Skin epidermis (tissue), 12 donors: ENCODE data around the gene BCAS3.

Source experiments
- H3K27ac ChIP-seq, 21 experiments: fragments of 200-600 bp; sonication (generic) in 11 of 21; one replicate each; pipeline ENCODE4 v1.5.0; 2020; ENCODE audit warnings: mild to moderate bottlenecking in 3 of 21, inconsistent platforms in 2 of 21, moderate library complexity in 2 of 21
- H3K4me3 ChIP-seq, 7 experiments: fragments of 200-600 bp; sonication (generic) in 2 of 7; one replicate each; pipeline ENCODE4 v1.5.0; 2020; ENCODE audit warnings: inconsistent platforms in 2 of 7, mild to moderate bottlenecking in 2 of 7, moderate library complexity in 1 of 7

The BCAS3 gene

DNA sequence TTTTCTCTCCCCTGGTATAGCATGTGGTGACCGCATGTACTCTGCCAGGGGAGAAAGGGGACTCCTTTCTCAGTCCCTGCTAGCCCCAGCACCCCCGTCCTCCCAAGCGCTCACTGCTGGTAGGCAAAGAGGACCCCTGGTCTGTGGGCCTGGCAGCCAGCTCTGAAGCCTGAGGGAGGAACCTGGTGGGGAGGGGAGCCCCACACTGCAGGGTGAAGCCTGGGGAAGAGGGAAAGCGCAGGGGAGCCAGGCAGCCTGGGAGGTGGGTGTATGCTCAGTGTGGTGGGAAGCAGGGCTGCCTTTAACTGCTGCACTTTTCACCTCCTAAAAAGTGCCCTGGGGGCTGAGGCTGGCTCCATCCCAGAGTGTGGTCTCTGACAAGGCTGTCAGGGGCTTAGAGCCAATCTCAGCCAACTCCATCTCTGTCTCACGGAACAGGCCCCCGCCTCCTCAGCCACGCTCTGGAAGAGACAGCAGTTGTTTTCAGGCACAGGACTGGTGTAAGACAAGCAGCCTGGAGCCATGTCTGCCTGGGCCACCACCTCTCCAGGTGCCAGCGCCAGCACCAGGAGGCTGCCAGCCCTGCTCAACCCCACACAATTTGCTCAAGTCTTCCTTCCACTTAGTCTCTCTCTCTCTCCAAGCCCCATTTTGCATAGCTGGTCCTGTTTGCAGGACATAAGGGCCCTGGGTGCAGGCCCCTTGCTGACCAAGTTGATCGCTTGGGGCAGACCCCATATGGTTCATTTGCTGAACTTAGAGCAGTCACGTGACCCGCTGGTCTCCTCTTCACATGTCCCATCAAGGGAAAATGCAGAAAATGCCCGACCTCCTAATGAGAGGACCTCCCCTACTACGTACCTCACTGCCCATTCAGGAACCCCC is 707.3 kb downstream of the BCAS3 start:
- peak overlapping the region in 2 of 21 experiments; percentile 40 to 44 for H3K27ac ChIP-seq
- H3K4me3 ChIP-seq, result no peak overlapping the region

DNA sequence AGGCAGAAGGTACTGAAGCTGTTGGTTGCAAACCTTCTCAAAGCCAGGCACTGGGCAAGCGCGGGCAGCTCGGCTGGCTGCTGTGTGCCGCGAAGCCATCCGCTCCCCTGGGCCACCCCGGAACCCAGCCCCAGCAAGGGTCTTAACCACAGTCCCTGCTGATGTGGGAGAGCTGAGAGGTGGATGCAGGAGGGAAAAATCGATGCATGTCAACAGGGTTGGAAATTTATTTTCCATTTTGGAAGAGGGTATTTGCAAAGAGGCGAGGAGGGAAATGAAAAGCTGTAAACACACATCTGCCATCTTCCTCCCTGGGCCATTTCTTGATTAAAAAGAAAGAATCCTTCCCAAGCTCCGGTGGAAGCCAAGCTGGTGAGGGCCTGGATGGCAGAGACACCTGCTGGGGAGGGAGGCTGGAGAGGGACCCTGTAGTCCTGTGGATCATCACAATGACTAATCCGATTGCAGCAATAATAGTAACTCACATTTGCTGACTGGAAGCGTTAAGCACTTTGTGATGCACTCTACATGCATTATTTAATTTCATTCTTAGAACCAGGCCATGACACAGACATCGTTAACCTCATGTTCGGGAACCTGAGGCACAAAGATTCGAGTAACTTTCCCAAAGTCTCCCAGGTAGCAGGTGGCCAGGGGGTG is 708.1 kb downstream of the BCAS3 start:
- Histone ChIP-seq H3K27ac (no peak overlapping the region), H3K4me3 (no peak overlapping the region)

DNA sequence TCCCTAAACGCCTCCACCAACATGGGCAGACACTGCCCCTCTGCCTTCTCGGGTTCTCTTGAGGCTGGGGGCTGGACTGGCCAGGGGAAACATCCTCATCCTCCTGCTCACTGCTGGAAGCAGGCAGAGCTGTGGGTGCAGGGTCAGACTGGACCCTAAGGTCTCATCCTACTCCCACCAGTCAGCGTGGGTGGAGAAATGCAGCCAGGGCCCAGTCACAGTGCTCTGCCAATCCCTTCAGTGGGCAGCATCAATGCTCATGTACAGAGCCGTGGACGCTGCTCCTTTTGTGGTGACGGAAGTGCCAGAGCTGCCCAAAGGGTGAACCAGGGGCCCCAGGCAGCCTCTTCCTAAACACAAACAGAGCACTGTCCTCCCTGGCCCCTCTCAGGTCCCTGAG is 708.6 kb downstream of the BCAS3 start:
- Histone ChIP-seq H3K4me3 (no peak overlapping the region), H3K27ac (no peak overlapping the region)

DNA sequence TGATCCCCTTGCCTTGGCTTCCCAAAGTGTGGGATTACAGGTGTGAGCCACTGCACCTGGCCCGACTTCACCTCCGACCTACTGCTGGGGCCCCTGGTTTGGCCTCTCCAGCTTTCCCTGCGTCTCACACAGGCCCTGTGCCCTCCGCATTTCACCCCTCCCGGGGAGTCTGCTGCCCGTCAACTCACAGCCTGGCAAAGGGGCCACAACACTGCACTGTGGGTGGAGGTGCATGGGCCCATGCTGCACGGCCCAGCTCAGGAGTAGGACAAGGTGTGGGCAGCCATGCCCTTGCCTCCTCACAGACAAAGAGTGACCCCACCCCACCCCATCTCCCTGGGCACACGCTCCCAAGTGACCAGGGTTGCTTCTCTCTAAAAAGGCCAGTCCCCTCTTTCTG is 709.4 kb downstream of the BCAS3 start:
- no peak overlapping the region for H3K27ac ChIP-seq
- no peak overlapping the region for H3K4me3 ChIP-seq

DNA sequence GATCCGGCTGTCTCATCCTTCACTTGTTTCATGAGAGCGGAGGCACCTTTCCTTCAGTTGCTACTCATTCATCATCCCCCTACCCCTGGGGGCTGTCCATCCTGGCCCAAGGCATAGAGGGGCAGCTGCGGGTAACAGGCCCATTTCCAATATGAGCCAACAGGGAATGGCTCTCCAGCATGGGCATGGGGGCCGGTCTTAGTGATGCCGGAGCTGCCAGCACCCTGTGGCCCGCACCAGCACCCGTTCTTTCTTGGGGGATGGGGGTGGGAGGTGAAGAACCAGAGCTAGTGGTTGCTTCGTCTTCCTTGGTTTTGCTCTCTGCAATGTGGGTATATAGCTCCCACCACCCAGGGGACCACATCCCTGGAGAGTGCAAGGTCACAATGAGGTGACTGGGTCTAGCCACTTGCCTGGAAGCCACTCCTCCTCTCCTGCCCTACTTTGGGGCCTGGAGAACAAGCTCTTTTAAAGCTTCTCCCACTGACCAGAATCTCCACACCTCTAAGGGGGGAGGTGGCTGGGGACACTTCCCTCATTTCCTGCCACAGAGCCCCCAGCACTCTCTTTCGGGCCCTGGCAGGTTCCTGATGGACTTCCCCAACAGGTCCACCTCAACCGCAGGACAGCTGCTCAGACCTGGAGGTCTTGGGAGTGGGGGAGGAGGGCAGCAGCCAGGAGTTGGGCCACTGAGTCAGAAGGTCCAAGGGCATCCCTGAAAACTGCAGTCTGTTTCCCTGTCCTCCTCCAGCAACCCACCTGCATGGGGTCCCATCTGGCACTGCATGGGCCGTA is 710.1 kb downstream of the BCAS3 start:
- H3K4me3 ChIP-seq, result no peak overlapping the region
- H3K27ac ChIP-seq, result no peak overlapping the region

DNA sequence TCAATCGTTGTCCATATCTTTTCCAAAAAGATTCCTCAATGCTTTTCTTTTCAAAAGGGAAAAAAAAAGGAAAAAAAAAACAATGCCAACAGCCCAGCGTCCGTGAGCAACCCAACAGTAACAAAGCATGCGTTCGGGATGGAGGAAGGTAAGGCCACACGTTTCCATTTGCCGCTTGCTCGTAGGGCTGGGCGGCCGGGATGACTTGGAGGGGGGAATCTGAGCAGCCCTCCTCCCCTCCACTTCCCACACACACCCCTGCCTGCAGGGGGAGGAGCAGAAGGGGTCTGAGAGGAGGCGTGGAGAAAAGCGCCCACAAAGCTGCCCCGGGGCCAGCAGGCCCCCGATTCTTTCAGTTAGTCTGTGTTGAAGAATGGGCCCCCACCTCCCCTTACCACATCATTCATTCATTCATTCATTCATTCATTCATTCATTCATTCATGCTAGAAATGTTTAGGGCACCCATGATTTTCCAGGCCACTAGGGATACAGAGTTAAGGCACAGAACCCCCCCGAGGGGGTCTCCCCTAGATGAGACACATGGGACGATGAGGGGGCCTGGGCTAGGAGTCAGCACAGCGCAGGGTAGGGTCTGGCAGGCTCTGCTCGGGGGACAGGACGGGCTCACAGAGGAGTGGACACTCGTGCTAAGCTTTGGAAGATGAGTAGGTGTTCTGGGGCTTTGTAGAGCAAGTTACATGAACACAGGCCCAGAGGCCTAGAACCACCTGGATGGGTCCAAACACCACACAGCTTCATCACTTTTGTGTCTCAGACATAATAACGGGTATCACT is 711.1 kb downstream of the BCAS3 start:
- Histone ChIP-seq H3K27ac (no peak overlapping the region), H3K4me3 (no peak overlapping the region)

DNA sequence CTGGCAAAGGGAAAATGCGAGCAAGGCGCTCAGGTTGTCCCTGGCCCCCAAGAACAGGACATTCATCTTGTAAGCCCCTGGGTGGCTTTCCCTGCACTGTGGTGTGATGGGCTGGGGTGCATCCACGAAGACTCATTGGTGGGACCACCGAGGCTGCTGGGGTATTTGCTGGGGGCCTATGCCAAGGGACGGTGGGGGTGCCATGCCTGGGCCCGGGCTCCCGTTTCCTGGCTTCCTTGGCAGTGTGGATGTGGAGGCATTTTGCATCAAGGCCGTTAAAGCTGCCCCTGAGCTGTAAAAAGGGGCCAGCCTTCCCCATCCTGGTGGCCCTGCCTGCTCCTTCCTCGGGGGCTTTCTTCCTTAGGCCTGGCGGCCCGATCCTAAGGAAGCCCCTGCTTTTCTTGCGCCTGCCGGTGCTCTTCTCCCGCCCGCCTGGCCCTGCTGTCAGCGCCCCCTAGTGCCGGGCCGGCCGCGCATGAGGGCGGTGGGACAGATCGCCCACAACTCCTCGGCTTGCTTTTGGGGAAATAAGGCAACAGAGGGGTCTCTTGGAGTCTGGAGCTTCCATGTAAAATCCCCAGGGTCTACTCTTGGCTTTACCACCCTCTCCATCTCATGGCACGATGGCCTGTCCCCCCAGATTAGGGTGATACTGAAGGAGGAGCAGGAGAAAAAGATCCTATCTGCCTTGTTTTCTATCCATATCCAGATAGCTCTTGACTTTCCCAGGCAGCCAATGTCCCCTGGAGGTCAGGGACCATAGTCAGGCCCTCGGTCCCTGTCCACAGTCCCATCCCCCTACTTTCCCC is 712.2 kb downstream of the BCAS3 start:
- Histone ChIP-seq H3K4me3 (no peak overlapping the region), H3K27ac (peak overlapping the region in 2 of 21 experiments; percentile 1 to 30)

DNA sequence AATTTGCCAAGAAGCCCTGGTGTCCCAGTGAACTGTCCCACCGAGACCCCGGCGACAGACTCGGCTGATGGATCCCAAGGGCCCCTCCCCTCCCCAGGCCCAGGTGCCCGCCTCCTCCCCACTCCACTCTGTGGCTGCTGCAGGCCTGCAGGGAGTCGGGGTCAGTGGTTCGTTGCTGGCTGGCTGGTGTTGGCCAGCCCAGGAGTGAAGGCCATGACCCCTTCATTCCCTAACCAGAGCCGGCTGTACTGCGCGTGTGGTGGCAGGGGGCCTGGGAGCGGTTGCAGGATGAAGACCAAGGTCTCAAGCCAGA is 712.8 kb downstream of the BCAS3 start:
- Histone ChIP-seq H3K4me3 (no peak overlapping the region), H3K27ac (peak overlapping the region in 1 of 21 experiments; percentile 1)

DNA sequence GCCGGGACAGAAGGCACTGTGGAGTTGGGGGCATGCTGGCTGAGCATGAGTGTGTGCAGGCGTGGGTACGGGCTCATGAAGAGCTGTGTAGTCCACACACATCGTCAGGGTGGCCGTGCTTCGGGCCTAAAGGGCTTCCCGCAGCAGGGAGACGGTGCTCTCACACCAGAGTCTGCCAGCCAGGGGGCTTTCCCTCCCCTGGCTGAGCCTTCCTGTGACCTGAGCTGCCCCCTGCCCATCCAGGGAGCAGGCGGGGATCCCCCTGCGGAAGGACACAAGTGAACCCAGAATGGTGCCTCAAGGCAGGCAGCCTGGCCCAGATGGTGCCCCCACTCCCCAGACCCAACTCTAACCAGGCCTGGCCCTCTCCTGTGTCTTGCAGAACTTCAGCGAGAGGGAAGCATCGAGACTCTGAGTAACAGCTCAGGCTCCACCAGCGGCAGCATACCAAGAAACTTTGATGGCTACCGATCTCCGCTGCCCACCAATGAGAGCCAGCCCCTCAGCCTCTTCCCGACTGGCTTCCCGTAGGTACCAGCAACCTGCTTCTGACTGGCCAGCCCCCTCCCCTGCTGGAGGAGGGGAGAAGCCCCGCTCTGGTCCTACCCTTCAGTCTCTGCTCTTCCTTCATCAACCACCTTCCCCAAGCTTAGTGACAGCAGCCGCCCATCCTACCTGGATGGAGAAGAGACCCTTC is 714.1 kb downstream of the BCAS3 start:
- Histone ChIP-seq H3K27ac (no peak overlapping the region), H3K4me3 (no peak overlapping the region)

DNA sequence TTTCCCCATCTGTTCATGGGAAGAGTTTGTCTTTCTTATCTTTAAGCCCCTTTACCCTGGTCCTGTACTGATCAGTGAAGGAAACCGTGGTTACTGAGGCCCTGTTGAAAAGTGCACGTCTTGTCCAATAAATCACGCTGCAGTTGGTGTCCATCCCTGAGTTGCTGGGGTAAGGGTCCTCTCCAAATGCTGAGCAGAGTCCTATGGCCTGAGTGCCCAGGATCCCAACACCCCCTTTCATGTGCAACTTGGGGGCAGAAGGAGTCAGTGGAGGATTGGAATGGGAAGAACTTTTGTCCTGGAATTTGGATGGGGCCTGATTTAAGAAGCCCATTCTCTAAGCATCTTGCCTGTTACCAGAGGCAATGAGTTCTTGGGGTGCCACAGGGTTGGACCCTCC is 715.0 kb downstream of the BCAS3 start:
- Histone ChIP-seq H3K27ac (no peak overlapping the region), H3K4me3 (no peak overlapping the region)

DNA sequence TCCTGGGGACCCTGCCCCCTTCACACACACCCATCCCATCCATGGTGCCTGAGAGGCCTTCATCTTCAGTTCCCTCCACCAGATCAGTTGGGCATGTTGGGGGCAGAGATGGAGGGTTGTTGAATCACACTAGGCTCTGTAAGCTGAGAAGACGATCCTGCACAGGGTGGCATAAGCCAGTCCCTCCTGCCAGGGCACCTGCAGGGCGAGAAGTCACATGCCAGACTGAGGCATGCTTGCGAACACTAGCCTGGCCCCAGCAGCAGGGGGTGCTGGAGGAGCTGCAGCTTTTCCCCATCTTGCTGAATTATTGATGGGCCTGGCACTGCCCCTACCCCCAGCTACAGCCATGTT is 715.9 kb downstream of the BCAS3 start:
- no peak overlapping the region for H3K27ac ChIP-seq
- no peak overlapping the region for H3K4me3 ChIP-seq

DNA sequence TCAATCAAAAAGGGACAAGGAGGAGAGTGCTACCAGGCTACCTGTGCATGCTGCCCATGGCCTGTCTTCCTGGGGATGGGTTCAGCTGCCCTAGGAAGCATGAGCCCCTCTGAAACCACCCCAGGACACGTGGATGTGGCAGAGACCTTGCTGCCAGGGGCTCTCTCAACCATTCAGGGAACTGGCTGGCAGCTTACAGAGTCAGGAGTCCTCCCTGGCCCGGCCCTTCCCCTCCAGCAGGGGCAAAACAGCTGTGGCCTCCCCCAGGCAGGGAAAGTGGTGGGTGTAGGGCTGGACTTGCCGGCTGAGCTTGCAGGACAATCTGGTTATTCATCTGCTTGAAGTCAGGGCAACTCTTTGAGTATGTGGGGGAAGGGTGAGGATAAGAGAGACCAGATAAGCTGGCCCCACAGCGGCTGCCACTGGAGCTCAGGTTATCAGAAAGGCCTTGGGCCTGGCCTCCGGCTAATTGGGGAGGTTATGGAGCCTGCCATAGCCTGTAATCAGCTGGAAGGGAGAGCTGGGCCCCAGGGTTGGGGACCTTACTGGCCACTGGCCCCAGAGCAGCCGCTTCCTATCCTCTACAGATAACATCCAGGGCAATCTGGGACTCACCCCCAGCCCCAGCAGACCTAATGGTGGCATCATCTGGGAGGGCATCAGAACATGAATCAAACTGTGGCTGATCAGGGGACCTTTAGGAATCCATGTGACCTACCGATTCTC is 716.4 kb downstream of the BCAS3 start:
- Histone ChIP-seq H3K27ac (peak overlapping the region in 2 of 21 experiments; percentile 7 to 30), H3K4me3 (no peak overlapping the region)

DNA sequence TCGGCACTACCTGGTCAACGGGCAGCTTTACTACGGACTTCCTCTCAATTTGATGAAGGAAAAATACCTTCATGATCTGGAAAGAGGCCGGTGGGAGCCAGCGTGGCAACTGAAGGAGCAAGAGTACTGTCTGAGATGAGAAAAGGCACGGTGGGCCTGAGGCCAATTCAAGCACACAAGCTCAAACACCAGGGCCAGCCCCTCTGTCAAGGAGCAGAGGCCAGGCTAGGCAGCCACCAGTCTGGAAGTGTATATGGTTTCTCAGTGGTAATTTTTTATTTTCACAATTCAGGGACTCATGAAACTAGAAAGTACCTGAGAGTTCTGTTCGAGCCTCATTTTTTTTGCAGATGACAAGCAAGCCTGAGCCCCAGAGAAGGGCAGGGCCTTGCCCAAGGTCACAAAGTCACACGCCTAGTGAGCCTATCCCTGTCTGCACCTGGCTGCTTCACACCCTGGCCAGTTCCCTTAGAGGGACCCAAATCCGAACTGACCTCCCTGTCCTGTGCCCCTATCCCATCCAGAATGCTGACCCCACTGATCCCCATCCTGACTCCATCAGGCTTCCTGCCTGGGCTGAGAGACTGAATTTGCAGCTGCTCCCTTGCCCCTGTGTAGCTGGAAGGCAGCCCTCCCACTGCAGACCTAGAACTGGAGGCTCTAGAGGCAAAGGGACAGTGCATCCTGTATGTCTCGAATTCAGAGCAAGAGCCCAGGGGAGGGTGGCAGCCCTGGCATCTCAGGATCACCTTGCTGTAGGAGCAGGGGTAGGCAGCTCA is 717.2 kb downstream of the BCAS3 start:
- Histone ChIP-seq H3K27ac (peak overlapping the region in 1 of 21 experiments; percentile 30), H3K4me3 (no peak overlapping the region)

DNA sequence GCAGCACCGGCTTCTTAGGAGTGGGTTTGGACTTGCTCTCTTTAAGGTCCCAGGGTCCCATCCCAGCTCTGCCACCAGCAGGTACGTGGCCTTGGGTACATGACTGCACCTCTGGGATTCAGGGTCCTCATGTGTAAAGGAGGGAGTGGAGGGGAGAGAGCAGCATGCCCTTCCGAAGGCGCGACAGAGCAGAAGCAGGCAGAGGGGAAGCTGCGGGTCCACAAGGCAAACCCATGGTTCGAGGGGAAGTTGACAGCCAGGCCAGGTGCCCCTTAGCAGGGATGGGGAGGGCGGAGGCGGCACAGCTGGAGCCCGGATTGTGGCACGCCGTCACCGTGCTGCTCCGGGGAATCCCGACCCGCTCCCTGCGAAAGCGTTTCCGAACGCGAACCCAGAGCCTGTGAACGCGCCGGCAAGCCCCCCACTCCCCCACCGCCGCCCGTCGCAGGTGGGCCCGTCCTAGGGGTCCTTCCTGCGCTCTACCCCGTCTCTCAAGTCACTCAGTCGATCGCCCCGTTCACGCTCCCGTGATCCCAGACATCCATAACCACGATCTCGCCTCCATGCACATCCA is 717.8 kb downstream of the BCAS3 start:
- Histone ChIP-seq H3K4me3 (no peak overlapping the region), H3K27ac (peak overlapping the region in 4 of 21 experiments; percentile 22 to 79 (median 49))

DNA sequence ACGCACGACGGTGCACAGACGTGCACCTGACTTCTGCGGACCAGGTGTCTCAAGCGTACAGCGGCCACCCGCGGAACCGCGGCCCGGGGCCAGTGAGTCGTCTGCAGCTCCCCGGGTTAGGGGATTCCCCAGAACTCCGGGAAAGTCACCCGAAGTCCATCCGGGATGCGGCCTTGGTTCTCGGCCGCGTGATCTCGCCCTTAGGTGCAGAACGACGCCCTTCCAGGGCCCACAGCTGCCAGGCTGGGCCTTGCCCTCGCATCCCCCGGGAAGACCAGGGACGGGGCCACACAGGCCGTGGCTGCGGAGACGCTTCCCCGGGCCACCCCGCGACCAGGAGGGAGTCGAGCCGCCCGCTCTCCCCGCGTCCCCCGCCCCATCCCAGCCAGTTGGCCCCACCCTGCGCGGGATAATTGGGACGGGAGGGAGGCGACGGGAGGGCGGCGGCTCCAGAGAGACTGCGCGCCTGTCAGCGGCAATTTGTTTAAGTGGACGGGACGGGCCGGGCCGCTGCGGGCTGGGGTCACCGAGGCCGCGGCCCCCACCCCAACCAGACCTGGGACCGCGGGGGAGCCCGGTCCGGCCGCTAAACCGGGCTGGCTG is 718.4 kb downstream of the BCAS3 start:
- Histone ChIP-seq H3K4me3 (peak overlapping the region in 3 of 7 experiments; percentile 3 to 54 (median 25)), H3K27ac (peak overlapping the region in 11 of 21 experiments; percentile 1 to 79 (median 57))

DNA sequence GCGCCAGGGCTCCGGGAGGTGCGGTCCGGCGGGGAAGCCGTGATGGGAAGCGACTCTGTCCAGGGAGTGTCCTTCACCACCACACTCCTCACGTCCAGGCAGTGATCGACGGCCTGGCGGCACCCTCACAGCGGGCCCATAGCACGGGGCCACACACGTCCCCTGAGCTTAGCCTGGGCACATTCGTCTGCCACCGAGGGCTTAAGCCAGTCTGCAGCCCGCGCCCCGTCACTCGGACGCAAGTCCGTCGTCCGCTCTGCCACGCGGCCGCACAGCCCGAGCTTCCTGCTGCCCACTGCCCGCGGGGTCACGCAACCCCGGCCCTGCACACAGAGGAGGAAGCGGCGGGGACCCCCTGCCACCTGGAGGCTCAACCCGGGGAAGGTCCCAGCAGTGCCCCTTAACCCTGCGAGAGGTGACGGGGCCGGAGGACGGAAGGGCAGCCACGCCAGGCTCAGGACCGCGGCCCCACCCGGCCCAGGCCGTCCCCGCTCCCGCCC is 719.0 kb downstream of the BCAS3 start:
- peak overlapping the region in 14 of 21 experiments; percentile 1 to 79 (median 55) for H3K27ac ChIP-seq
- H3K4me3 ChIP-seq, result peak overlapping the region in 6 of 7 experiments; percentile 11 to 54 (median 23)
